Pancreas (tissue), 10 donors: ENCODE data around the gene SNRPA. TPM values are rescaled to one million over a fixed set of nuclear protein-coding genes. Genes with fewer than 3 reads are reported as not detected.
"Not testable (repeated sequence)": the region's sequence is repeated elsewhere in the genome, so short reads cannot be mapped to it uniquely, and the experiment has no call there.

Experiments used
- ATAC-seq, 4 donors: fragments of 200-7000 bp; cut with Tn5 transposase; one replicate each; pipeline versions ENCODE4 v1.8.0 to v1.9.1; 2020; ENCODE audit warnings: mild to moderate bottlenecking in 4 of 4, moderate library complexity in 4 of 4
- DNase-seq, 6 donors: peaks; one replicate each; pipeline ENCODE4 v3.0.0-alpha.2; 2020
- FAIRE-seq: peaks from 2 replicates; lab custom pipeline; 2012; peaks lifted over from hg19 to GRCh38; lab: Jason Lieb, UNC
- H3K27ac ChIP-seq, 4 donors: fragments of 200-600 bp; sonication (generic); 1 replicate in 3 of 4; 2 replicates in 1 of 4; pipeline versions ENCODE4 v1.5.0 to v1.8.0; 2020
- H3K27me3 ChIP-seq, 4 donors: fragments of 200-600 bp; one replicate each; pipeline ENCODE4 v1.8.0; 2021
- H3K36me3 ChIP-seq, 3 donors: fragments of 200-600 bp; sonication (generic) in 1 of 3; one replicate each; pipeline versions ENCODE4 v1.5.0 to v1.8.0; 2020 to 2021
- H3K4me1 ChIP-seq, 3 donors: fragments of 200-600 bp; one replicate each; pipeline ENCODE4 v1.8.0; 2021
- H3K4me3 ChIP-seq, 4 donors: fragments of 200-600 bp; sonication (generic) in 2 of 4; one replicate each; pipeline versions ENCODE4 v1.5.0 to v1.8.0; 2020 to 2021
- H3K9me3 ChIP-seq, 4 donors: fragments of 200-600 bp; one replicate each; pipeline ENCODE4 v1.8.0; 2021
- CTCF ChIP-seq, 4 donors: fragments of 200-600 bp; sonication (generic) in 3 of 4; IDR thresholded peaks; one replicate each; pipeline versions ENCODE4 v1.5.0 to v1.8.0; 2021; ENCODE audit warnings: antibody characterized with exemption in 4 of 4
- WGBS, 2 donors: extraction: QIAGEN DNeasy Blood & Tissue Kit; methylation state at CpG; one replicate each; pipeline ENCODE4 v1.1.7; 2013; 5-methylcytosine and 5-hydroxymethylcytosine counted together
- intact Hi-C, 3 donors: fragments of 100-400 bp; cut with DNase I; formaldehyde crosslinking; loops; one replicate each; pipeline versions ENCODE4 v1.11.1 to v1.14.2; 2022
- polyA plus RNA-seq, 2 donors: library from polyadenylated mRNA; stranded (reverse); fragments of 200-250 nt; gene quantifications; one replicate each; pipeline ENCODE4 v1.2.3, GENCODE V29; 2013
- total RNA-seq, 6 donors: library from RNA; stranded (reverse); fragmentation: NEBNext Ultra II Directional in 4 of 6; extraction: Animal tissue kit (Norgen Biotek cat#: 25700) in 4 of 6; gene quantifications; one replicate each; pipeline versions ENCODE4 v1.2.1 to v1.2.4, GENCODE V29; 2021 to 2023
- donor health status: healthy with polysubstance abuse.
- donor health status: DM: no; HTN: no; CAD: no; lungs with moderate emphysema.
- donor health status: DM: no; HTN: no; CAD: no.
- donor health status: control.
- donor health status: control.
- donor health status: Bipolar disorder and iron deficiency.
- donor health status: DM: yes; HTN: yes; CAD: no.
- donor health status: DM: no; HTN: no; CAD: no.
- donor health status: DM: no; HTN: no; CAD: no.
- donor health status: DM: yes; HTN: yes; CAD: no.

The SNRPA gene
- total and polyA plus RNA-seq, 8 donors = 18.9 to 33.0 (median 26.3) TPM

- 89 to 91% methylated on average over 10 of the region's 10 CpGs for WGBS, 2 donors
- H3K9me3 ChIP-seq = no peaks in the 10 kb centered on the region
- no peaks in the 10 kb centered on the region for H3K27me3 ChIP-seq
- H3K4me3 ChIP-seq = no peak overlapping the region
- no peak for ATAC-seq
- DNase-seq = no peak
- no peak for TF ChIP-seq CTCF (IDR thresholded peaks at IDR 0.05)
- no peaks in the 10 kb centered on the region for H3K4me1 ChIP-seq
- H3K27ac ChIP-seq = no peak overlapping the region
- intact Hi-C loops = no loop called here
- peaks cover 16 to 67% (median 54%) of the 10 kb centered on the region in 3 donors for H3K36me3 ChIP-seq
- FAIRE-seq = no peak
Measured at GRCh38 chr19:40763963-40764362, 13.0 kb downstream of the SNRPA start.

- H3K27ac ChIP-seq, H3K9me3 ChIP-seq, DNase-seq, ATAC-seq, H3K4me3 ChIP-seq, FAIRE-seq, H3K27me3 ChIP-seq, H3K4me1 ChIP-seq, intact Hi-C loops: not testable (repeated sequence)
- peaks cover 11 to 45% (median 39%) of the 10 kb centered on the region in 3 donors for H3K36me3 ChIP-seq
- WGBS, 2 donors = 96 to 98% methylated on average over 13 of the region's 13 CpGs
Measured at GRCh38 chr19:40766385-40766784, 15.4 kb downstream of the SNRPA start.

GRCh38 chr19:40768869-40769268 lies 17.9 kb downstream of the SNRPA start:
- DNase-seq (no peak), ATAC-seq (no peak), FAIRE-seq (no peak)
- no peaks in the 10 kb centered on the region for H3K4me1 ChIP-seq
- H3K27ac ChIP-seq = no peak overlapping the region
- TF ChIP-seq CTCF (IDR thresholded peaks at IDR 0.05) = no peak
- H3K9me3 ChIP-seq = no peaks in the 10 kb centered on the region
- 80 to 84% methylated on average over 5 of the region's 5 CpGs for WGBS, 2 donors
- no peaks in the 10 kb centered on the region for H3K27me3 ChIP-seq
- H3K4me3 ChIP-seq = no peak overlapping the region
- intact Hi-C loops = no loop called here
- peaks cover 0 to 21% (median 18%) of the 10 kb centered on the region in 3 donors for H3K36me3 ChIP-seq

- DNase-seq, ATAC-seq, H3K36me3 ChIP-seq, H3K4me3 ChIP-seq, H3K27me3 ChIP-seq, FAIRE-seq, H3K9me3 ChIP-seq, intact Hi-C loops, H3K4me1 ChIP-seq, H3K27ac ChIP-seq: not testable (repeated sequence)
- 88 to 93% methylated on average over 10 of the region's 10 CpGs for WGBS, 2 donors
Measured at GRCh38 chr19:40771101-40771862, 20.3 kb downstream of the SNRPA start.

- no peak for ATAC-seq
- Histone ChIP-seq H3K4me3 (no peak within 1 kb of the TSS), H3K4me1 (peaks cover 0 to 8% (median 0%) of the 10 kb centered on the region in 3 donors), H3K9me3 (no peaks in the 10 kb centered on the region), H3K27me3 (no peaks in the 10 kb centered on the region), H3K36me3 (no peaks in the 10 kb centered on the region), H3K27ac (no peak within 1 kb of the TSS)
- no peak for TF ChIP-seq CTCF (IDR thresholded peaks at IDR 0.05)
- DNase-seq = no peak
- no peak for FAIRE-seq
- WGBS, 2 donors = 88 to 90% methylated on average over 9 of the region's 9 CpGs
- intact Hi-C loops = no loop called here
Measured at GRCh38 chr19:40774916-40775631, 24.1 kb downstream of the SNRPA start, which contains the start of gene MIA. MIA (plus strand) TSS chr19:40775521; CDS start chr19:40775543, 22 bp downstream.
